Measurements from ENCODE around the gene PTPRG. TPM values are rescaled to one million over a fixed set of nuclear protein-coding genes. Genes with fewer than 3 reads are reported as not detected.

PTPRG gene
- total and polyA plus RNA-seq, 2 of the 13 experiments (the other 11 are each of a cell fraction or from before 2014, with no cell fraction given): 8.0 to 25.3 TPM

- TF ChIP-seq SRSF4 (IDR thresholded peaks at IDR 0.05; ENCODE audit: low read depth, low read length, poor library complexity, severe bottlenecking) (no peak), KDM4B (CRISPR knock-in tag; IDR thresholded peaks at IDR 0.05) (no peak), HNRNPLL (IDR thresholded peaks at IDR 0.05; ENCODE audit: low read depth, low read length, poor library complexity, severe bottlenecking) (no peak), ZSCAN31 (CRISPR knock-in tag; IDR thresholded peaks at IDR 0.05; ENCODE audit: low read depth) (no peak)
These were observed 258.5 kb downstream of the PTPRG start (continued) for GRCh38 chr3:61819861-61820260.

- DNase-seq (ENCODE audit: low spot score) (no peak), ATAC-seq (no peak), FAIRE-seq (no peak)
- intact Hi-C loops (cut with micrococcal nuclease; ENCODE audit: unreplicated experiment) (no loop called here), in situ Hi-C loops (cut with HindIII; ENCODE audit: extremely low pct_ligation_motif_present, low pct_unique_long_range_greater_than_20kb) (no loop called here)
- ChIA-PET CTCF (ENCODE audit: low intra/inter-chr PET ratio, low total read pairs) (no interaction called here), POLR2A (no interaction called here)
- WGBS (ENCODE audit: low lambda C conversion rate): 98% methylated on average over 6 of the region's 6 CpGs
- Histone ChIP-seq H3K27ac (ENCODE audit: extremely low read length, insufficient read depth, low read length) (no peak overlapping the region), H3K4me3 (replicated peaks in 1 of 3; ENCODE audit: insufficient read depth in 1 of 3, low read depth in 2 of 3, low read length in 3 of 3) (no peak overlapping the region), H3K4me2 (ENCODE audit: low read depth, low read length) (no peak overlapping the region), H3K79me2 (ENCODE audit: insufficient read depth, low read length) (peaks cover 2% of the 10 kb centered on the region), H3K27me3 (ENCODE audit: control insufficient read depth in 1 of 2, insufficient read depth in 2 of 2, low read length in 2 of 2) (no peaks in the 10 kb centered on the region), H2AFZ (ENCODE audit: low read length) (no peak overlapping the region), H3K9me3 (ENCODE audit: low read length) (no peaks in the 10 kb centered on the region), H3K4me1 (ENCODE audit: insufficient read depth, low read length) (peaks cover 20% of the 10 kb centered on the region), H4K20me1 (ENCODE audit: insufficient read depth, low read length) (0 out of 2 replicates have a peak, but pooled peaks cover 3% of the 10 kb centered on the region), H3K36me3 (replicated peaks in 1 of 2; ENCODE audit: control insufficient read depth in 1 of 2, insufficient read depth in 2 of 2, low read length in 2 of 2) (no peaks in the 10 kb centered on the region), H3K9ac (ENCODE audit: insufficient read depth, low read depth, low read length) (no peak overlapping the region)
- no TSS peak for BruUV-seq (replicated peaks)
- TF ChIP-seq ZBTB1 (CRISPR knock-in tag; IDR thresholded peaks at IDR 0.05; ENCODE audit: borderline replicate concordance) (no peak), SMAD1 (CRISPR knock-in tag; IDR thresholded peaks at IDR 0.05; ENCODE audit: borderline replicate concordance, low read depth) (no peak), ZNF317 (CRISPR knock-in tag; IDR thresholded peaks at IDR 0.05) (no peak), ZNF766 (CRISPR knock-in tag; IDR thresholded peaks at IDR 0.05; ENCODE audit: borderline replicate concordance) (no peak), PTBP1 (IDR thresholded peaks at IDR 0.05; ENCODE audit: low read depth, low read length, poor library complexity, severe bottlenecking) (no peak), U2AF1 (optimal IDR thresholded peaks at IDR 0.05; ENCODE audit: low read depth, low read length) (no peak), ZNF138 (CRISPR knock-in tag; IDR thresholded peaks at IDR 0.05; ENCODE audit: low read depth) (no peak)
- TF ChIP-seq, protein P1, sequence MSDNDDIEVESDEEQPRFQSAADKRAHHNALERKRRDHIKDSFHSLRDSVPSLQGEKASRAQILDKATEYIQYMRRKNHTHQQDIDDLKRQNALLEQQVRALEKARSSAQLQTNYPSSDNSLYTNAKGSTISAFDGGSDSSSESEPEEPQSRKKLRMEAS (IDR thresholded peaks at IDR 0.05): no peak
These were observed 259.1 kb downstream of the PTPRG start for GRCh38 chr3:61820306-61820992.

All from HepG2 (cell line).